NCI-H82 treated with DMSO at 0.1 percent for 48 hours (cell line): ENCODE measurements around the gene MAP3K10.
"Not testable (repeated sequence)": the region's sequence is repeated elsewhere in the genome, so short reads cannot be mapped to it uniquely, and the experiment has no call there.

ENCODE experiments used
- DNase-seq: peaks from one replicate; lab custom pipeline; 2025; ENCODE audit not compliant: unreplicated experiment; lab: John Stamatoyannopoulos, UW

Gene MAP3K10

DNA sequence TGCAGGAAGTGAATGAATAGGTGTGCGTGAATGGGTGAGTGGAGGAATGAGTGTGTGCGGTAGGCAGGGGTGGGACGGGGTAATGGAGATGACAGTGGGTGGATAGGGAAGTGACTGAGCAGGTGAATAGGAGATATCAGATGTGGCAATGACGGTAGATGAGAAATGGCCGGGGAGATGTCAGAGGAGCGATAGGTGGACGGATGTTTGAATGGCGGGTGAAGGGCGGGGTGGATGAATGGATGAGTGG is 25.5 kb downstream of the MAP3K10 start:
- DNase-seq = no peak

DNA sequence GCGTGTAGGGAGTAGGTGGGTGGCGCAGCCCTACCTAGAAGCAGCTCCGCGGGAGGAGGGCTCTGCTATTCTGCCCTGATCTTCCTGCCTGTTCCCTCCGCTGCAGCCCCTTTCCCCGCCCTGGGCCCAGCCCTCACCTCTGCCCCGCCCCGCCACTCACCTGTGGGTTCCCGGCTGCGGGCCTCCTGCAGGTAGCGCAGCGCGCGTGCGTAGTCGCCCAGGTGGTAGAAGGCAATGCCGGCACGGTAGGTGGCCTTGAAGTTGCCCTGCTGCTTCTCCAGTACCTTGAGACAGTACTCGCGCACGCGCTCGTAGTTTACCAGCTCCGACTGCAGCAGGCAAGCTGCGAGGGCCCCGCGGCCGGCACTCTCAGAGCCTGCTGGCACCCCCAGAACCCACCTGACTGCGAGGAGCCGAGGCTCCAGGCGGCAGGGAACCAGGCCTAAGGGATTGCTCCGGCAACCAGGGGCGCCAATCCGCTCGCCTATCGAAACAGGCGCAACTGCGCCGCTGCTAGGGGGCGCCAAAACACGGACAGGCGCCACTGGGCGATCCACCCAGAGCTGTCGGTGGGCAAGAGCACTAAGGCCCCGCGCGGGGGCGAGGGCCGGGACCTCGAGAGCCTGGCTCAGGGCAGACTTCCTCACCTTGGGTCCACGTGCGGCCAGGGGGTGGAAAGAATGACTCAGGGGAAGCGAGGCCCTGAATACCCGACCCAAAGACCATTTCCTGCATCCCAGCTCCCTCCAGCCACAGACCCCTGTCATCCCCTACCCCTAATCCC is 26.0 kb downstream of the MAP3K10 start:
- peak; percentile 11 for DNase-seq

DNA sequence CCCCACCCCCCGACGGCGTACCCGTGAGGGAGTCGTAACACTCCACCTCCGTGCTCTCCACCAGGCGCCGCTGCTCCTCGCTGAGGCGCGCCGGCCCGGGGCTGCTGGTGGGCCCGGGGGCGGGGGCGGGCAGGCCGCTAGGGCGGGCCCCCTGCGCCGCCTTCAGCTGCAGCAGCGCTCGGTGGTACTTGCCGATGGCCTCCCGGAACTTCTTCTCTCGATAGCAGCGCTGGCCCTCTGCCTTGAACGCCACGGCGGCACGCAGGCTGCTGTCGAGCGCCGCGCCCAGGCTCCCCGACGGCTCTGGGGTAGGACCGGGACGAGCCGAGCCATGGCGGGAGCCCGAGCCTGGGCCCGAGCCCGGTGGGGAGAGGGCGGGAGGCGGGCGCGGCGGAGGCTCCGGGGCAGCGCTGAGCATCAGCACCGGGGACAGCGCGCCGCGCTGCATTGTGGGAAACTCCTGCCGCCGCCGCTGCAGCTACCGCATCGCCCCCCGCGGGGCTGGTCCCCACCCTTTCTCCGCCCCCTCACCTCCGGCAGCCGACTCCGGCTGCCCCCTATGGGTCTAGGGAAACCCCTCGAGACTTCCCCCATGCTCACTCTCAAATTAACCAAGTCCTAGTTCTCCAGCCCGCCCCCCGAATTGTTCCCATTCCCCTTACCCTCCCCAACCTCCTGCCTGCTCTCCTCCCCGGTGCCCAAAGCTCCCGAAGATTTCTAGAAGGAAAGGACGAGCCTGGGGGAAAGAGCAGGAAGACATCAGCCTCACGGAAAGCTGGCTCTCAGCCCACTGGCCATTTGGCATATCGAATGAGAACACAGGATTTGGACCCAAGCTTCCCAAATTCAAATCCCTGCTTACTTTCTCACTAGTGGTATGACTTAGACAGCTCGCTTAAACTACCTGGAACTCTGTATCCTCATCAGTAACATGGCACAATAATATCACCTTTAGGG is 27.0 kb downstream of the MAP3K10 start, which contains the start of gene TTC9B:
Gene TTC9B (minus strand): TSS at position 451 of the 957 bp plus-strand sequence. CDS start 3 bp downstream, at position 448.
- no peak for DNase-seq

DNA sequence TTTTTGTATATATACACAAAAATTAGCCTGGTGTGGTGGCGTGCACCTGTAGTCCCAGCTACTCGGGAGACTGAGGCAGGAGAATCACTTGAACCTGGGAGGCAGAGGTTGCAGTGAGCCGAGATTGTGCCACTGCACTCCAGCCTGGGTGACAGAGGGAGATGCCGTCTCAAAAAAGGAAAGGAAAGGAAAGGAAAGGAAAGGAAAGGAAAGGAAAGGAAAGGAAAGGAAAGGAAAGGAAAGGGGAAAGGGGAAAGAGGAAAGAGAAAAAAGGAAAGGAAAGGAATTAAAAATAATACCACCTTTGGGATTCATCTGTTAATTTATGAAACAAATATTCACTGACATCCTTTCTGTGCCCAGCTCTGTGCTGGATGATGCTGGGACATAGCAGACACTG is 27.8 kb downstream of the MAP3K10 start:
- not testable (repeated sequence) for DNase-seq

DNA sequence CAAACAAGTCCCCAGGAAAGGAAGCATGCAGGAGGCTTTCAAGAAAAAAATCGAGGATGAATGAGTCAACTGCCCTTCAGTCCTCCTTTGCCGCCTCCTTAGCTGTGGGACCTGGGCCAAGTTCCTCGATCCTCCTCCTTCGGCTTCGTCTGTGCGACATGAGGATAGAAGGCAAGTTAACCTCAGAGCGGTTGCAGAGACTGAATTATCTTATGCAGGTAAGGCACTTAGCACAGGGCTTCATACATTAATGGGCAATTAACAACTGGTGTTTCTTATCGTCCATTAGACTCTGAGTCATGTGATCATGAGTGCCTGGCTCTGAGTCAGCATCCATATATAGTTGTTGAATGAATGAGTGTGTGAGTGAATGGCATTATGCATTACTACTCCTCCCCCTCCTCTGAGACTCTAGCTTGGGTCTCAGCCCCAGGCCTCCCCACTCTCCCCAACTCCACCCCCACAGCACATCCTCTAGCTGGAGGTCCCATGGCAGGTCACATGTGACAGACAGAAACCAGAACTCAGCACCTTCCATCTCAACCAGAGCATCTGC is 28.6 kb downstream of the MAP3K10 start:
- no peak for DNase-seq

DNA sequence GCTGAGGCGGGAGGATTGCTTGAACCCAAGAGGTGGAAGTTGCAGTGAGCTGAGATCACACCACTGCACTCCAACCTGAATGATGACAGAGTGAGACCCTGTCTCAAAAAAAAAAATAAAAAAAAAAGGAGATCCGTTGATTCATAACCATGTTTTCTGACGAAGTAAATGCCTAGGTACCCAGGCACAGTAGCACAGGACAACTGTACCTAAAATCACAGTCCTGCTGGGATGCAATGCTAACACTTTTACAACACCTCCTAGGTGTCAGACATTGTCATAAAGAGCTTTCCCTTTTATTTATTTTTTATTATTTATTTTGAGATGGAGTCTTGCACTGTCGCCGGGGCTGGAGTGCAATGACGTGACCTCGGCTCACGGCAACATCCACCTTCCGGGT is 29.4 kb downstream of the MAP3K10 start:
- no peak for DNase-seq

DNA sequence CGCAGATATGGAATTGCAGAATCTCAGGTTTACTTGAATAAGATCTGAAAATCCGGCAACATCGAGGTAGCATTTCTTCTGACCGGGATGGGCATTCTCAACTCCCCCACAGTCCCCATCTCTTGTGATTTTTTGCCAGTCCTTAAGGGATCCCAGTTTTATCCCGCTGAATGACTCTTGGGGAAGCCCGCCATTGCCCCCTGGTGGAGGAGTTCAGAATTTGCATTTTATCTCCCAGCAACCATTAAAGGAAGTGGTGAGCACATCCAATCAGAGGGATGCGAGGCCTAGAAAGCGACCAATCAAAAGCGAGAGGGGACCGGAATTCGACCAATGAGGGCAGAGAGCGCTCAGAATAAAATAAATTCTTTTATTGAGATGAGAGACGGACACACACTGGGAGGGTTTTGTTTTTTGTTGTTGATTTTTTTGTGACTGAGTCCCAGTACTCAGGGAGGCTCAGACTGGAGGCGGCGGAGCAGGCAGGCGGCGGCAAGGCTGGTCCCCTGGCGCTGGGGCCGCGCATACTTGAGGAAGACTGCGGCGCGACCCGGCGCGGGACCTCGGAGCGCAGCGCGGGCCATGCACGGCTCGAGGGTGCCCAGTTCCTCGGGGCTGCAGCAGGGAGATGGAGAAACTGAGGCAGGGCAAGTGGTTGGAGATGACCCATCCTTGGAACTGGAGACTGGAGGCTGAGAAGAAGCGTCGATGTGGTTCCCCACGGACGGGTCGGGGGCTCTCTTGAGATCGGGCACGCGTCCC is 30.8 kb downstream of the MAP3K10 start:
- DNase-seq = peak; percentile 72

DNA sequence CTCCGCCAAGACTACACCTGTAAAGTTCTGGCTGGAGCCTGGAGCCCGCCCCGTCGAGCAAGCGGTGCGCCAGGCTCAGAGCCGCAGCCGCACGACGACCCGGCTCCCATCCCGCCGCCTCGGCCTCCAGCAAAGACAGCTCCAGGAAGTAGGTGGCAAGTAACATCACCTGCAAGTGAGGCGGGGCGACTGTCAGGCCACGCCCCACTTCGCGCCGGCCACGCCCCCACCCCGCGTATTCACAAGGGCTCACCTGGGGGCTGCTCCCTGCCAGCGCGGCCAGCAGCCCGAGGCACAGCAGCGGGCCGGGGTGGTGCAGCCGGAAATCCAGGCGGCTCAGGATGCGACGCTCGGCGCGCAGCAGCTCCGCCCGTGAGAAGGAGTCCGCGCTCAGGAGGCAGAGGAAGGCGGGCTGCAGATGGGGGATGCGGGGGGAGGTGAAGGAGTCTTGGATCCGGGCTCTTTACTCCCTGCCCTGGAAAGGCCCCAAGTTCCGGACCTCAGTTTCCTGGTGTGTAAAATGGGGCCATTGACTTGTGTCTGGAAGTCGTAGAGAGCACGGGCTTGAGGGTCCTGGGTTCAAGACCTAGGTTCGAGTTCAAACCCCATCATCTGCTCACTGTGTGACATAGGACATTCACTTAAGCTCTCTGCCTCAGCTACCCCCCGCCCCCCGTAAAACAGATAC is 32.1 kb downstream of the MAP3K10 start:
- no peak for DNase-seq

DNA sequence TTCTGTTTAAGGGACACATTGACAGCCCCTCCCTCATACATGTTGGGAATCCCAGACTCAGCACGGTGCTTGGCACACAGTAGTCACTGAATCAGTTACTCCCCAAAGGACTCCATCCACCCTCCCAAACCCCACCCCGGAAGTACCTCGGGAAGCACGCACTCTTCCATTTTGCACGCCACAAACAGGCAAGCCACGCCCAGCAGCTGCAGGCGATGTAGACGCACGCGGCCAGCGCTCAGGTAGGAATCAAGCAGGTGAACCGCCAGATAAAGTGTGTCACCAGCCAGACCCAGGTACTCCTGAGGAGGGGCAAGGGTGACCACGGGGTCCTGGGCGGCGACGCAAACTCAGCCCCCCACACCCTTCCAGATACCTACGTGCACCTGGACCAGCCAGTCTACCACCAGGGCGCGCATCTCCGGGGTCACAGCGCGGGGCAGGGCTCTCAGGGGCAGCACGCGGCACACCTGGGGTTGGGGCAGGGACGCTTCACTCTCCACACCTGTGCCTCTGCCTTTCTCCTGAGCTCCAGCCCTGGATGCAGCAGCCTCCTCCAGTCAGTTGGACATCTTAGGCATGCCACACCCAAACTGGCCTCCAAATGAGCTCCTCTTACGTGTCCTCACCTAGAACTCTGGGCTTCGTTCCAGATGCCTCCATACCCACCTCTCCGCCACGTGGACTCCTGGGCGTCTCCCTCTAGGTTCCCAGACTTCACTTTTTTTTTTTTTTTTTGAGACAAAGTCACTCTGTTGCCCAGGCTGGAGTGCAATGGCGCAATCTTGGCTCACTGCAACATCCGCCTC is 33.3 kb downstream of the MAP3K10 start:
- DNase-seq = no peak

DNA sequence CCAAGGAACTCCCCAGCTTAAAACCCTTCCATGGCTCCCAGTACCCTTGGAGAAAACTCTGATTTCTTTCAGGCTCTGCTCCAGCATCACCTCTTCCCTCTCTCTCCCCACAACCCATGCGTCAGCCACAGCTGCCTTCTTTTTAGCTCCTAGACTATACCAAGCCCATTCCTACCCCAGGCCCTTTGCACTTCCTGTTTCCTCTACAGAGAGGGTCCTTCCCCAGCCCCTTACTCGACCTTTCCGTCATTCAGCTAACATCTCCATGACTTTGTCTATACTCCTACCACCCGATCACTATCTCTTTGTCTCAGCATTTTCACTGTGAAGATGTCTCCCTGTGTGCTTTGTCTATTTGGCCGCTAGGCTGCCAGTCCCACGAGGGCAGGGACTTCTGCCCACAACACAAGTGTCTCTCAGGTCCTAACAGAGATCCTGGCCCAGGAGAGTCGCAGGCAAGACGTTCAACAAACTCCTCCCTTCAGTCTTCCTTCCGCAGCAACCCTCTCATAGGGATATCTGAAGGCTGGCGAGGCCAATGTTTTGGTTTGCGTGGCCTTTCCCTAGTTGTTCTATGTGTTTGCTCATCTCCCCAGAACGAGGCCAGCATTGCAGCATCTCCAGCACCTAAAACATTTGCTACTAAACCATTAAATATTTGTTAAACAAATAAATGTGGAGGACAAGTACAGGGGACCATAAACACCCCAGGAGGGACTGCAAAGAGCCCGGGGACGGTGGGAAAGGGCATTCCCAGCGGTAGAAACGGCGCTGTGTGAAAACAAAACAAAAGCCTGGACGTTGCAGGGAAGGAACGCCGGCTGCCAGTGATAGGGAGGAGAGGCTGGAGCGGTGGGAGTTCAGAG is 34.4 kb downstream of the MAP3K10 start:
- no peak for DNase-seq

DNA sequence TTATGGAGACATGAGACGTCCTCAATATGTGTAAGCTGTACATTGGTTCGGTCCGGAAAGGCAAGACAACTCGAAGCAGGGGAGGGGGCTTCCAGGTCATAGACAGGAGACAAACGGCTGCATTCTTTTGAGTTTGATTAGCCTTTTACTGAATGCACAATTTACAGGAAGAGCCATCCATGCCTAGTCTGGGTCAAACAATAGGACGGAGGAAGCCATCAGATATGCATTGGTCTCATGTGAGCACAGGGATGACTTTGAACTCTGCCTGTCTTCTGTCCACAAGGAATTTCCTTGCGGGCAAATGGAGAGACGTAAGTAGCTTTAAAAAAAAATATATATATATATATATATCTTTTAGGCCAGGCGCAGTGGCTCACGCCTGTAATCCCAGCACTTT is 37.1 kb downstream of the MAP3K10 start:
- no peak for DNase-seq

DNA sequence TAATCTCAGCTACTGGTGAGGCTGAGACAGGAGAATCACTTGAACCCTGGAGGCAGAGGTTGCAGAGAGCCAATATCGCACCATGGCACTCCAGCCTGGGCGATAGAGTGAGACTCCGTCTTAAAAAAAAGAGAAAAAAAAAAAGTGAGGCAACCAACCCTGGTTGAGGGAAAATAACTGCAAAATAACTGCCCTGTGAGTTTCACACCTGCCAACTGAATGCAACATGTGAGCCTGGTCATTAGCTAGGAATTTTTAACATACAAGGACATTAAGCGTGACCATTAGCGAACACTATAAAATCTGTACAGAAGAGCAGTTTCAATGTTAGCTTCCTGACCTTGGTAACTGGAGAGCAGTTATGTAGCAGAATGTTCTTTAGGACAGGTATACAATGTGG is 37.6 kb downstream of the MAP3K10 start:
- DNase-seq = no peak

DNA sequence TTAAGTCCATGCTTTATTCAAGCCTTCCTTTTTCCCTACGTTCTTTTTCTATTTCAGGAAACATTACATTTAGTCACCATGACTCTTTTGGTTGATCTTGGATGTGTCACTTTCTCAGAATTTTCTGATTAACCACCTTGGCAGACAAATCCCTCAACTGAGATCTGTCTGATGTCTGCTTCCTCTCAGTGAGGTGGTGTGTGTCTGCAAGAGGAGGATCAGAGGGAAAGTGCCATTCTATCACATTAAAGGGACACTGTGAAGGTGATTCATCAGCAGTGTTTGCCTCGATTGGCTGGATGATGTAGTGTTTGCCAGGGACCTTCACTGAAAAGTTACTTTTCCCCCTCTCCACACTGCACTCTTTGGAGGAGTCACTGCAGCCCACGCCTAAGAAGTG is 38.3 kb downstream of the MAP3K10 start:
- DNase-seq = no peak

DNA sequence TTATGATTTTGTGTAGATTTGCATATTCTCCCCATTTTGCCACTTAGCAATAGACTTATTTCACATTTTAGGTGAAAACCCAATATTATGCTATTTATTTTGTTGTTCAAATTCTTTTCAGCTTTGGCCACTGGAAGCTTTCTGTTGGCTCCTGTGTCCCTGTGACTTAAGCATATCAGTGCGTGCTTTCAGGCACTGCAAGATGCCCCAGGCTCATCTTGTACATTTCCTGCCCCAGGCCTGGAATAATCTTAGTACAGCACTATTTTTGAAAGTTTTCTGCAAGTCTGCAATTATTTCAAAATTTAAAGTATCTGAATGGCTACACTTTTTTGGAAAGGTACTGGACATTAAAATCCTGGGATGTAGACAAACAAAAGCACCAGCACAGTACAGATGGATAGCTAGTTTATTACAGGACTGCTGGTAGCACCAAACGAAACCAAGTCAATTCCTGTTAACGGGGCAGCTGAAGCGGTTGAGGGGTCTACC is 38.7 kb downstream of the MAP3K10 start:
- no peak for DNase-seq

DNA sequence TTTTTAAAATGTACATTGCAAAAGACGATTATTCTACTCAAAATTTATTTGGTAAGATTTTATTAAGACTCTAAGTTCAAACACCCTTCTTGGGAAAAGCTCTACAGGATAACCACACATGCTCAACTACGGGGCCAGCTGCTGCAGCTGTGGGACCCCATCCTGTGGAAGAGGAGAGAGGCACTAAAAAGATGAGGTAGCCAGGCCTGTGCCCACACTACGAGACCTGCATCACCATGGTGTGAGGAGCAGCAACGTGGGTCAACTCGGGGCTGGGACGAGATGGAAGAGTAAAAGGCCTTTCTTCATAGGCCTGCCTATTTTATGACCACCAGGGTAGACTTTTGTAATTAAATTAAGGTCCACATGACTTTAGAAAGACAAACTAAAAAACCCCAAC is 39.8 kb downstream of the MAP3K10 start:
- no peak for DNase-seq

DNA sequence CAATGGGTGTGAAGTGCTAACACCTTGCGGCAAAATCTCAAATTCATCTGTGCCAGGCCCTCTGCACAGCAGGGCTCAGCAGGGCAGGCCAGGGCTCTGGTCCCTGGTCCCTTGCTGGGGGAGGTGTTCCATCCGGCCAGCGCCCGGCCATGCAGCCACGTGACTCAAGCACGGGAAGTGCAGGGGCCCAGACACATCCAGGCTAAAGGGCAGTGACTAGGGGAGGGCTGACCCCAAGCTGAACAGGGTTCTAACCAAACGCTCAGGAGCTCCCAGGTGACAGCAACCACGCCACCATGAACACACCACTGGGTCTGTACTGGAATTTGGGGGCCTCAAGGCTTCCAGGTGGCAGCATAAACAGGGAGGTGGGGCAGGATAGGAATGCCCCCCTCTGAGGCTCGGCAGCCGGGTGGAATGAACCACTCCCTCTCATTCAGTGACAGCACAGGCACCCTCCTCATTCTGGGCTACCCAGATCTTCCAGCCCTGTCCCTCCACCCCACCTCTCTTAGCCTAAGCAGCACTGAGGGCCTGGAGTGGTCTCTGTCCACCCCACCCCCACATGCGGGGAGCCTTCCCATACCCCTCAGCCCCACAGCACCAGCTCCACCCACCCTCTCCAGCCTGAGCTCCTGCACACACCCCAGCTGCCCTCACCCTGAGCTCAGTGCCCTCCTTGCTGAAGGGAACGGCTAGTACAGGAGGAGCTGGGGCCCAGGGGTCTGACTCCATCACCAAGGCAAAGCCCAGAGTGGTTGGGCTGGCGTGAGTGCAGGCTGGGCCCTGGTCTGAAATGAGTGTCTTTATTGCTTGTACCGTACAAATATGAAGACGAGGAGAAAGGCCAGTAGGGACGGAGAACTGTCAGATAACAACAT is 40.6 kb downstream of the MAP3K10 start:
- DNase-seq = no peak

DNA sequence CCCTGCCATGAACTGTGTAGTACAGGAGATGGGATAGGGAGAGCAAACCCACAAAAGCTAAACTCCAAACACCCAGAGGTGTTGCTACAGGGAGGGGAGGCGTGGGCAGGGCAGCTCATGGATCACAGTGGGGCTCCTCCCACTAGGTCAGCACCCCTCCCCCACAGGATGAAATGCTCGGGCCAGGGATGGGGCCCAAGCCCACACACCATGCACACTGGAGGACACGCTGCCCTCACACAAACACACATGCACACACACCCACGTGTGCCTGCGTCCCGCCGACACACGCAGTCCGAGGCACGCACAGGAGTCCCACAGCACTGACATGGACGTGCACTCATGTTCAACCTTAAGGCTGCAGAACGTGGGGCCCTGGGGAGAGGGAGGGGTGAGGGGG is 41.3 kb downstream of the MAP3K10 start:
- DNase-seq = no peak
